ENCODE measurements around the gene HRH2.
"Not testable (repeated sequence)": the region's sequence is repeated elsewhere in the genome, so short reads cannot be mapped to it uniquely, and the experiment has no call there.

HRH2 gene

GRCh38 chr5:175657593-175658271, at the start of gene HRH2:
Gene HRH2, plus strand, starts transcription at chr5:175658071. Its CDS starts 25,163 bp downstream, at chr5:175683234.
- TF ChIP-seq POLR2A (IDR thresholded peaks at IDR 0.05; ENCODE audit: low read length) (no peak), GATA1 (IDR thresholded peaks at IDR 0.05; ENCODE audit: low read depth, low read length) (no peak)

GRCh38 chr5:175609526-175609925, 48.3 kb upstream of the HRH2 start:
- TF ChIP-seq GATA1 (IDR thresholded peaks at IDR 0.05; ENCODE audit: low read depth, low read length) (no peak), POLR2A (IDR thresholded peaks at IDR 0.05; ENCODE audit: low read length) (no peak)

More at GRCh38 chr5:175657593-175658271, at the start of gene HRH2:
- no peak for DNase-seq

GRCh38 chr5:175610381-175610780, 47.5 kb upstream of the HRH2 start:
- no peak for TF ChIP-seq POLR2A (IDR thresholded peaks at IDR 0.05; ENCODE audit: low read length)
- no peak for TF ChIP-seq GATA1 (IDR thresholded peaks at IDR 0.05; ENCODE audit: low read depth, low read length)
- DNase-seq: no peak

More at GRCh38 chr5:175609526-175609925, 48.3 kb upstream of the HRH2 start:
- no peak for DNase-seq

GRCh38 chr5:175610898-175611297, 47.0 kb upstream of the HRH2 start:
- DNase-seq: no peak
- TF ChIP-seq GATA1 (IDR thresholded peaks at IDR 0.05; ENCODE audit: low read depth, low read length): no peak
- TF ChIP-seq POLR2A (IDR thresholded peaks at IDR 0.05; ENCODE audit: low read length): no peak

- no peak for DNase-seq
- TF ChIP-seq POLR2A (IDR thresholded peaks at IDR 0.05; ENCODE audit: low read length): no peak
- TF ChIP-seq GATA1 (IDR thresholded peaks at IDR 0.05; ENCODE audit: low read depth, low read length): no peak
These were observed 43.6 kb upstream of the HRH2 start for GRCh38 chr5:175614223-175614815.

- DNase-seq: no peak
- TF ChIP-seq GATA1 (IDR thresholded peaks at IDR 0.05; ENCODE audit: low read depth, low read length): no peak
- TF ChIP-seq POLR2A (IDR thresholded peaks at IDR 0.05; ENCODE audit: low read length): no peak
These were observed 43.0 kb upstream of the HRH2 start for GRCh38 chr5:175614861-175615260.

GRCh38 chr5:175616083-175616482, 41.8 kb upstream of the HRH2 start:
- DNase-seq: no peak
- TF ChIP-seq GATA1 (IDR thresholded peaks at IDR 0.05; ENCODE audit: low read depth, low read length) (no peak), POLR2A (IDR thresholded peaks at IDR 0.05; ENCODE audit: low read length) (no peak)

- DNase-seq: not testable (repeated sequence)
These were observed 41.3 kb upstream of the HRH2 start for GRCh38 chr5:175616527-175616926.

- TF ChIP-seq POLR2A (IDR thresholded peaks at IDR 0.05; ENCODE audit: low read length) (no peak), GATA1 (IDR thresholded peaks at IDR 0.05; ENCODE audit: low read depth, low read length) (no peak)
- no peak for DNase-seq
These were observed 40.4 kb upstream of the HRH2 start for GRCh38 chr5:175617447-175617846.

- no peak for DNase-seq
- TF ChIP-seq GATA1 (IDR thresholded peaks at IDR 0.05; ENCODE audit: low read depth, low read length): no peak
- TF ChIP-seq POLR2A (IDR thresholded peaks at IDR 0.05; ENCODE audit: low read length): no peak
These were observed 37.3 kb upstream of the HRH2 start for GRCh38 chr5:175620527-175620926.

- no peak for DNase-seq
- TF ChIP-seq POLR2A (IDR thresholded peaks at IDR 0.05; ENCODE audit: low read length): no peak
- TF ChIP-seq GATA1 (IDR thresholded peaks at IDR 0.05; ENCODE audit: low read depth, low read length): no peak
These were observed 35.9 kb upstream of the HRH2 start for GRCh38 chr5:175621971-175622370.

- DNase-seq: no peak
- TF ChIP-seq GATA1 (IDR thresholded peaks at IDR 0.05; ENCODE audit: low read depth, low read length): no peak
- no peak for TF ChIP-seq POLR2A (IDR thresholded peaks at IDR 0.05; ENCODE audit: low read length)
These were observed 34.8 kb upstream of the HRH2 start for GRCh38 chr5:175623088-175623487.

GRCh38 chr5:175624316-175624715, 33.6 kb upstream of the HRH2 start:
- TF ChIP-seq POLR2A (IDR thresholded peaks at IDR 0.05; ENCODE audit: low read length): no peak
- no peak for TF ChIP-seq GATA1 (IDR thresholded peaks at IDR 0.05; ENCODE audit: low read depth, low read length)
- DNase-seq: no peak

GRCh38 chr5:175627005-175627404, 30.9 kb upstream of the HRH2 start:
- TF ChIP-seq POLR2A (IDR thresholded peaks at IDR 0.05; ENCODE audit: low read length) (no peak), GATA1 (IDR thresholded peaks at IDR 0.05; ENCODE audit: low read depth, low read length) (no peak)
- no peak for DNase-seq

GRCh38 chr5:175627739-175628138, 30.1 kb upstream of the HRH2 start:
- no peak for DNase-seq
- TF ChIP-seq POLR2A (IDR thresholded peaks at IDR 0.05; ENCODE audit: low read length): no peak
- TF ChIP-seq GATA1 (IDR thresholded peaks at IDR 0.05; ENCODE audit: low read depth, low read length): no peak
